HG03159 (cell line): ENCODE measurements around the gene CATSPER3.

Source experiments
- ATAC-seq: cut with Tn5 transposase; IDR thresholded peaks from one replicate; pipeline ENCODE4 v1.9.1; 2021; ENCODE audit warnings: mild to moderate bottlenecking, moderate library complexity; ENCODE audit not compliant: unreplicated experiment

The CATSPER3 gene

GRCh38 chr5:135039271-135040033 lies 71.7 kb downstream of the CATSPER3 start:
- ATAC-seq = no peak

- ATAC-seq = no peak
Observed at GRCh38 chr5:135040034-135040332, 72.3 kb downstream of the CATSPER3 start.

GRCh38 chr5:135040333-135041144 lies 72.8 kb downstream of the CATSPER3 start:
- ATAC-seq = no peak

GRCh38 chr5:135041145-135041587 lies 73.5 kb downstream of the CATSPER3 start:
- ATAC-seq = no peak

- ATAC-seq = no peak
Observed at GRCh38 chr5:135041726-135042125, 74.0 kb downstream of the CATSPER3 start.

GRCh38 chr5:135042595-135042994 lies 74.9 kb downstream of the CATSPER3 start:
- no peak for ATAC-seq

GRCh38 chr5:135045488-135045887 lies 77.8 kb downstream of the CATSPER3 start:
- no peak for ATAC-seq

GRCh38 chr5:135046661-135047346 lies 79.1 kb downstream of the CATSPER3 start:
- no peak for ATAC-seq

- no peak for ATAC-seq
Observed at GRCh38 chr5:135047347-135047695, 79.6 kb downstream of the CATSPER3 start.

GRCh38 chr5:135048286-135048685 lies 80.6 kb downstream of the CATSPER3 start:
- ATAC-seq = no peak

- ATAC-seq = no peak
Observed at GRCh38 chr5:135048930-135049329, 81.2 kb downstream of the CATSPER3 start.

- ATAC-seq = no peak
Observed at GRCh38 chr5:135050244-135050767, 82.6 kb downstream of the CATSPER3 start.

GRCh38 chr5:135051399-135051798 lies 83.7 kb downstream of the CATSPER3 start:
- ATAC-seq = no peak

- no peak for ATAC-seq
Observed at GRCh38 chr5:135051872-135052271, 84.2 kb downstream of the CATSPER3 start.

- ATAC-seq = no peak
Observed at GRCh38 chr5:135052511-135053145, 84.9 kb downstream of the CATSPER3 start.

GRCh38 chr5:135053278-135053677 lies 85.6 kb downstream of the CATSPER3 start:
- ATAC-seq = peak; percentile 94

- ATAC-seq = no peak
Observed at GRCh38 chr5:135053989-135054388, 86.3 kb downstream of the CATSPER3 start.

- no peak for ATAC-seq
Observed at GRCh38 chr5:135054546-135054945, 86.8 kb downstream of the CATSPER3 start.

GRCh38 chr5:135055396-135055795 lies 87.7 kb downstream of the CATSPER3 start:
- no peak for ATAC-seq

GRCh38 chr5:135056316-135057030 lies 88.8 kb downstream of the CATSPER3 start:
- ATAC-seq = no peak
